ENCODE data around the gene FAM149B1. TPM values are rescaled to one million over a fixed set of nuclear protein-coding genes. Genes with fewer than 3 reads are reported as not detected.

FAM149B1 gene
- total RNA-seq, 4 donors from 2014 or later: 7.4 to 21.6 (median 13.2) TPM

DNA sequence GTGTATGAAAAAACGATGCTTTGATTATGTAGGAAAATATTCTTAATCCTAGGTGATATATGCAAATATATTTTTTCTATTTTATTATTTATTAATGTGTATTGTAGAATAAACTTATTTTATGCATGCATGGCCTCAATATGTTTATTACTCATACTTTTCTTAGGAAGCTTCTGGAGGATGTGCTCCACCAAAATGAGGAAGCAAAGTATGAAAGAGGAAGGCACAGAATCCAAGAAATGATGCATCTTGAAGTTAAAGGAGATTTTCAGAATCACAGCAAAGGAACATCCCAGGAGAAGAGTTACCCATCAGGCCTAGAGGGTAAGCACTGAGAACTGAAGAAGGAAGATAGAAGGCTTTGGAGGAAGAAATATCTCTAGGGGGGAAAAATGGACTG, 119.5 kb downstream of the FAM149B1 start:
- H3K36me3 ChIP-seq: no peaks in the 10 kb centered on the region
- no peak for DNase-seq
- no peaks in the 10 kb centered on the region for H3K27me3 ChIP-seq
- no peaks in the 10 kb centered on the region for H3K4me1 ChIP-seq
- TF ChIP-seq POLR2A (IDR thresholded peaks at IDR 0.05) (no peak), CTCF (IDR thresholded peaks at IDR 0.05) (no peak)
- H3K27ac ChIP-seq: no peak overlapping the region
- H3K9me3 ChIP-seq: no peaks in the 10 kb centered on the region
- no peak overlapping the region for H3K4me3 ChIP-seq

- no peak overlapping the region for H3K4me3 ChIP-seq
- DNase-seq: no peak
- no peak overlapping the region for H3K27ac ChIP-seq
Measured at GRCh38 chr10:73289958-73290357, 122.0 kb downstream of the FAM149B1 start.

DNA sequence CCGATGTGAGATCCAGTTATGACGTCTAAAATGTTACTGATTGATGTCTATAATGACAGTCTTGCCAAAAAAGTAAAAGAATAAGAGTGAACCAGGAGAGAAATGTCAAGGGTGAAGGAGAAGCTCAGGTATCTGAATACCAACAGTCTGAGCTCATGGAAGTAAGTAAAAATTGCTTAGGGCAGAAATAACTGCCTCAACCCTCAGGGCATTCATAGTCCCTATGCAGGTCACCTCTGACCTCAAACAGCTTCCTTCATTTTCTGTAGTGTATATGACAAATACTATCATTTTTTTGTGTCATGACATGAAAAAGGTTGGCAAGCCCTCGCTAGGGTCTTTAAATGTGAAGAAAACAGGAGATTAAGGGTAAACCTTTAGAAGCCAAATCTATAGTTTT, 125.5 kb downstream of the FAM149B1 start:
- Histone ChIP-seq H3K4me3 (no peak overlapping the region), H3K9me3 (no peaks in the 10 kb centered on the region), H3K27me3 (no peaks in the 10 kb centered on the region), H3K4me1 (no peaks in the 10 kb centered on the region), H3K27ac (no peak overlapping the region), H3K36me3 (no peaks in the 10 kb centered on the region)
- no peak for DNase-seq
- no peak for TF ChIP-seq POLR2A (IDR thresholded peaks at IDR 0.05)
- no peak for TF ChIP-seq CTCF (IDR thresholded peaks at IDR 0.05)

More at GRCh38 chr10:73289958-73290357, 122.0 kb downstream of the FAM149B1 start:
- Histone ChIP-seq H3K9me3 (no peaks in the 10 kb centered on the region), H3K4me1 (no peaks in the 10 kb centered on the region), H3K27me3 (no peaks in the 10 kb centered on the region), H3K36me3 (no peaks in the 10 kb centered on the region)
- no peak for TF ChIP-seq CTCF (IDR thresholded peaks at IDR 0.05)
- no peak for TF ChIP-seq POLR2A (IDR thresholded peaks at IDR 0.05)

Small RNA genes within 50 kb of the gene (small RNA-seq; reads per million reads assigned to genes)
- gene RF00019: 0 reads per million in 2 donors
- gene RNU6-833P: 0 reads per million in 2 donors
- 0.70 to 3.6 reads per million in 2 donors for gene SNORA11F

Other genes with a start within 250 kb of the FAM149B1 start
- 10 to 100 TPM in 3 of 4 donors, 1 to 10 TPM in 1; 6.6 to 94.6 (median 68.1) TPM for gene PLA2G12B, start 213.3 kb upstream of the FAM149B1 start, total RNA-seq
- 10 to 100 TPM; 13.9 to 19.0 (median 15.2) TPM for gene P4HA1, start 71.3 kb upstream of the FAM149B1 start, total RNA-seq
- gene NUDT13, start 57.7 kb upstream of the FAM149B1 start, total RNA-seq: 1 to 10 TPM; 1.9 to 4.0 (median 2.6) TPM
- gene ECD, start 111 bp upstream of the FAM149B1 start, total RNA-seq: 10 to 100 TPM; 22.9 to 57.8 (median 32.9) TPM
- 10 to 100 TPM; 13.8 to 47.0 (median 17.0) TPM for gene DNAJC9, start 79.1 kb downstream of the FAM149B1 start, total RNA-seq
- 10 to 100 TPM; 39.8 to 69.3 (median 40.1) TPM for gene MRPS16, start 84.5 kb downstream of the FAM149B1 start, total RNA-seq
- gene CFAP70, start 190.7 kb downstream of the FAM149B1 start, total RNA-seq: 1 to 10 TPM in 3 of 4 donors, under 1 TPM in 1; 0.88 to 5.8 (median 2.5) TPM
- 10 to 100 TPM; 51.9 to 70.1 (median 58.4) TPM for gene ANXA7, start 245.9 kb downstream of the FAM149B1 start, total RNA-seq

Measured in Peyer's patch (tissue), 4 donors.